ENCODE measurements around the gene U2AF1L4. TPM values are rescaled to one million over a fixed set of nuclear protein-coding genes. Genes with fewer than 3 reads are reported as not detected.

U2AF1L4 gene
- total RNA-seq, 4 donors from 2014 or later = 14.8 to 30.5 (median 19.7) TPM

- TF ChIP-seq, protein P1, sequence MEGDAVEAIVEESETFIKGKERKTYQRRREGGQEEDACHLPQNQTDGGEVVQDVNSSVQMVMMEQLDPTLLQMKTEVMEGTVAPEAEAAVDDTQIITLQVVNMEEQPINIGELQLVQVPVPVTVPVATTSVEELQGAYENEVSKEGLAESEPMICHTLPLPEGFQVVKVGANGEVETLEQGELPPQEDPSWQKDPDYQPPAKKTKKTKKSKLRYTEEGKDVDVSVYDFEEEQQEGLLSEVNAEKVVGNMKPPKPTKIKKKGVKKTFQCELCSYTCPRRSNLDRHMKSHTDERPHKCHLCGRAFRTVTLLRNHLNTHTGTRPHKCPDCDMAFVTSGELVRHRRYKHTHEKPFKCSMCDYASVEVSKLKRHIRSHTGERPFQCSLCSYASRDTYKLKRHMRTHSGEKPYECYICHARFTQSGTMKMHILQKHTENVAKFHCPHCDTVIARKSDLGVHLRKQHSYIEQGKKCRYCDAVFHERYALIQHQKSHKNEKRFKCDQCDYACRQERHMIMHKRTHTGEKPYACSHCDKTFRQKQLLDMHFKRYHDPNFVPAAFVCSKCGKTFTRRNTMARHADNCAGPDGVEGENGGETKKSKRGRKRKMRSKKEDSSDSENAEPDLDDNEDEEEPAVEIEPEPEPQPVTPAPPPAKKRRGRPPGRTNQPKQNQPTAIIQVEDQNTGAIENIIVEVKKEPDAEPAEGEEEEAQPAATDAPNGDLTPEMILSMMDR (IDR thresholded peaks at IDR 0.05; ENCODE audit: low read depth) = no peak
These were observed 42.8 kb downstream of the U2AF1L4 start for GRCh38 chr19:35702223-35703012.

GRCh38 chr19:35696835-35697234, 48.4 kb downstream of the U2AF1L4 start:
- TF ChIP-seq, protein P1 (IDR thresholded peaks at IDR 0.05; ENCODE audit: low read depth) = no peak

DNA sequence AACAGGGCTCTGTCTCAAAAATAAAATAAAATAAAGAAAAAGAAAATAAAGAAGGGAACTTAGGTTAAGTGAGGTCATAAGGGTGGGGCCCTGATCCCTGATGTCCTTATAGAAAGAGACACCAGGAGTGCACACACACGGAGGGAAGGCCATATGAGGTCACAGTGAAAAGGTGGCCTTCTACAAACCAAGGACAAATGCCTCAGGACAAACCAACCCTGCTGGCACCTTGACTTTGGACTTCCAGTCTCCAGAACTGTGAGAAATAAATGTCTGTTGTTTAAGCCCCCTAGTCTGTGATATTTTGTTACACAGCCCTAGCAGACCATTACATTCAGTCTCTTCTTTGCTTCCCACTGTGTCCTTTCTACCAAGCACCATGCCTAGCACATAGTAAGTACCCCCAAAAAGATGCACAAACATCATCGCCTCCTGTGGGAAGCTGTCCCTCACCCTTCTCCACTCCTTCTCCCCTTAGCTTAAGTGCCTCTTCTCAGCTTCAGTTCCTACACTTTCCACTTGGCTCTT, 49.3 kb downstream of the U2AF1L4 start:
- TF ChIP-seq, protein P1 (IDR thresholded peaks at IDR 0.05; ENCODE audit: low read depth) = no peak

GRCh38 chr19:35693835-35694599, 51.2 kb downstream of the U2AF1L4 start:
- TF ChIP-seq, protein P1 (IDR thresholded peaks at IDR 0.05; ENCODE audit: low read depth) = no peak

- TF ChIP-seq, protein P1 (IDR thresholded peaks at IDR 0.05; ENCODE audit: low read depth) = no peak
These were observed 51.8 kb downstream of the U2AF1L4 start for GRCh38 chr19:35693422-35693821.

Other genes with a start within 250 kb of the U2AF1L4 start
- 1 to 10 TPM in 3 of 4 donors, under 1 TPM in 1; 0.94 to 7.3 (median 1.9) TPM for gene DMKN, start 231.8 kb downstream of the U2AF1L4 start, total RNA-seq
- not detected for gene SBSN, start 217.1 kb downstream of the U2AF1L4 start, total RNA-seq
- gene GAPDHS, start 212.0 kb downstream of the U2AF1L4 start, total RNA-seq = not detected
- 10 to 100 TPM; 60.1 to 76.8 (median 73.6) TPM for gene TMEM147, start 199.8 kb downstream of the U2AF1L4 start, total RNA-seq
- gene ATP4A, start 181.8 kb downstream of the U2AF1L4 start, total RNA-seq = not detected
- gene PMIS2, start 159.2 kb downstream of the U2AF1L4 start, total RNA-seq = not detected
- 1 to 10 TPM; 2.4 to 7.7 (median 3.4) TPM for gene HAUS5, start 132.7 kb downstream of the U2AF1L4 start, total RNA-seq
- 10 to 100 TPM; 27.7 to 55.4 (median 32.6) TPM for gene RBM42, start 116.4 kb downstream of the U2AF1L4 start, total RNA-seq
- gene ETV2, start 103.7 kb downstream of the U2AF1L4 start, total RNA-seq = 1 to 10 TPM in 2 of 4 donors, not detected in 2; 1.1 to 1.2 TPM
- gene COX6B1, start 97.1 kb downstream of the U2AF1L4 start, total RNA-seq = 100 to 1,000 TPM; 422 to 625 (median 529) TPM
- under 1 TPM in 1 of 4 donors, not detected in 3; 0.34 TPM for gene UPK1A, start 78.9 kb downstream of the U2AF1L4 start, total RNA-seq
- under 1 TPM in 1 of 4 donors, not detected in 3; 0.33 TPM for gene ZBTB32, start 40.9 kb downstream of the U2AF1L4 start, total RNA-seq
- 10 to 100 TPM in 3 of 4 donors, 1 to 10 TPM in 1; 7.3 to 26.6 (median 15.1) TPM for gene KMT2B, start 27.4 kb downstream of the U2AF1L4 start, total RNA-seq
- gene IGFLR1, start 3.0 kb downstream of the U2AF1L4 start, total RNA-seq = 10 to 100 TPM in 1 of 4 donors, 1 to 10 TPM in 3; 4.4 to 13.8 (median 5.9) TPM
- gene PSENEN, start 233 bp upstream of the U2AF1L4 start, total RNA-seq = 10 to 100 TPM; 23.4 to 71.3 (median 35.7) TPM
- gene LIN37, start 3.2 kb upstream of the U2AF1L4 start, total RNA-seq = 10 to 100 TPM in 2 of 4 donors, 1 to 10 TPM in 2; 7.5 to 12.2 (median 10.0) TPM
- gene HSPB6, start 11.6 kb upstream of the U2AF1L4 start, total RNA-seq = 100 to 1,000 TPM in 2 of 4 donors, 10 to 100 TPM in 2; 50.1 to 554 (median 117) TPM
- 1 to 10 TPM; 2.8 to 5.7 (median 3.5) TPM for gene PROSER3, start 12.8 kb upstream of the U2AF1L4 start, total RNA-seq
- gene ARHGAP33, start 30.1 kb upstream of the U2AF1L4 start, total RNA-seq = 10 to 100 TPM in 1 of 4 donors, 1 to 10 TPM in 2, under 1 TPM in 1; 0.33 to 12.2 (median 4.5) TPM
- gene PRODH2, start 67.4 kb upstream of the U2AF1L4 start, total RNA-seq = not detected
- gene NPHS1, start 107.1 kb upstream of the U2AF1L4 start, total RNA-seq = not detected
- gene KIRREL2, start 111.5 kb upstream of the U2AF1L4 start, total RNA-seq = not detected
- 1 to 10 TPM in 2 of 4 donors, not detected in 2; 1.2 to 1.3 TPM for gene APLP1, start 123.2 kb upstream of the U2AF1L4 start, total RNA-seq
- gene NFKBID, start 155.1 kb upstream of the U2AF1L4 start, total RNA-seq = 10 to 100 TPM in 3 of 4 donors, 1 to 10 TPM in 1; 6.8 to 23.3 (median 13.6) TPM
- 10 to 100 TPM in 1 of 4 donors, 1 to 10 TPM in 2, not detected in 1; 2.9 to 72.6 (median 4.7) TPM for gene HCST, start 157.1 kb upstream of the U2AF1L4 start, total RNA-seq
- 1,000 to 10,000 TPM in 1 of 4 donors, 100 to 1,000 TPM in 2, 10 to 100 TPM in 1; 99.8 to 1,341 (median 209) TPM for gene TYROBP, start 162.9 kb upstream of the U2AF1L4 start, total RNA-seq
- 1 to 10 TPM; 2.5 to 6.6 (median 4.3) TPM for gene LRFN3, start 191.0 kb upstream of the U2AF1L4 start, total RNA-seq
- 10 to 100 TPM in 3 of 4 donors, 1 to 10 TPM in 1; 8.6 to 59.9 (median 42.5) TPM for gene SDHAF1, start 249.8 kb upstream of the U2AF1L4 start, total RNA-seq